GM21619 (cell line): ENCODE data around the gene HGS.

Experiments used
- ATAC-seq: cut with Tn5 transposase; IDR thresholded peaks from one replicate; pipeline ENCODE4 v1.9.1; 2021; ENCODE audit not compliant: unreplicated experiment

HGS gene

GRCh38 chr17:81702934-81703746, 19.3 kb downstream of the HGS start, which contains the start of gene MRPL12:
MRPL12 (plus strand) TSS chr17:81703367; CDS start chr17:81703502, 135 bp downstream.
- ATAC-seq, result peak; percentile 83

- ATAC-seq, result no peak
These were observed 20.2 kb downstream of the HGS start for GRCh38 chr17:81703747-81704654.

GRCh38 chr17:81705518-81706231, 21.9 kb downstream of the HGS start:
- no peak for ATAC-seq

DNA sequence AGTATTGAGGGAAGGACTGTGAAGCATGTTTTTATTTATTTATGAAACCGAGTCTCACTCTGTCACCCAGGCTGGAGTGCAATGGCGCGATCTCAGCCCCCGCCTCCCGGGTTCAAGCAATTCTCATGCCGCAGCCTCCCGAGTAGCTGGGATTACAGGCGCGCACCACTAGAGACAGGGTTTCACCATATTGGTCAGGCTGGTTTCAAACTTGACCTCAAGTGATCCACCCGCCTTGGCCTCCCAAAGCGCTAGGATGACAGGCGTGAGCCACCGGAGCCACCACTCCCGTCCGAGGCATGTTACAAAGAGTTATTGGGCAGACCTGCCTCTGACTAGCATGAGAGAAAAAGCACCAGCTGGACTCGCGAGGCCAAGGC, 22.4 kb downstream of the HGS start:
- no peak for ATAC-seq

- ATAC-seq, result no peak
These were observed 23.2 kb downstream of the HGS start for GRCh38 chr17:81706757-81707624.

DNA sequence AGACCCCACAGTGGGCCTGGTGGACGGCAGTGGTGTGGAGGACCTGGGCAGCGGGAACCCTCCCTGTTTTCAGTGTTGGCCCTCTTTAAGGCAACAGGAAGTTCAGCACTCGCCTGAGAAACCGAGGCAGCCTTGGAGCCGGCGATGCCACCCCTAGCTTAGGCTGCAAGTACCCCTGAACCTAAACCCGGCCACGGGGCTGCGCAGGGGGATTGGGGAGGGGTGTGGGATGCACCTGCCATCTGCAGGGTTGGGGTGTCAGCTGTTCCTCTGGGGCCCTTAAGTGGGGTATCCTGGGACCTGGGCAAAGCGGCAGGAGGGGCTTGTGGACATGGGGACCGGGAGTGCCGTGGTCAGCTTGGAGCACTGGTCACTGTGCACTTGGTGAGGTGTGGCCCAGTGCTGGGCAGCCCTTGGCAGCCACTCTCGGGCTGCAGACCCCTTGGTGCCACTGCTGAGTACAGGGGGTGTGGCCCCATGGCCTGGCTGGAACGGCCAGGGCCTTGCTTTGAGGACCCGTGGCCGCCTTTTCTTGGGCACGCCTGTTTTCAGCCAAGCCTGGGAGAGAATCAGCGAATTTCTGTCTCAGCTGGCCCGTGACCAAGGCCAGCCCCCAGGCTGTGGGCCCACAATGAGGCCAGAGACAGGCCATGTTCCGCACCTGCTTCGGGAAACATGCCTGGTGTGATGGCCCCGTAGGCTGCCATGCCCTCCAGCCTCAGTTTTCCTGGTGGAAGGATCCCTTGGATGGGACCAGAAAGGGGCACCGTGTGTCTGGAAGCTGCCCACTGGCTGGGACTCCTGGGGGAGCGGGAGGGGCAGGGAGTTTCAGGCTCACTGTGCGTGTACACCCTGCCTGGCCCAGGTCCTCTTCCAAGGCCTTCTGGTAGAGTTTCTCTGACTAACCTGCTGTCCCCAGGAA, 24.2 kb downstream of the HGS start:
- ATAC-seq, result no peak

DNA sequence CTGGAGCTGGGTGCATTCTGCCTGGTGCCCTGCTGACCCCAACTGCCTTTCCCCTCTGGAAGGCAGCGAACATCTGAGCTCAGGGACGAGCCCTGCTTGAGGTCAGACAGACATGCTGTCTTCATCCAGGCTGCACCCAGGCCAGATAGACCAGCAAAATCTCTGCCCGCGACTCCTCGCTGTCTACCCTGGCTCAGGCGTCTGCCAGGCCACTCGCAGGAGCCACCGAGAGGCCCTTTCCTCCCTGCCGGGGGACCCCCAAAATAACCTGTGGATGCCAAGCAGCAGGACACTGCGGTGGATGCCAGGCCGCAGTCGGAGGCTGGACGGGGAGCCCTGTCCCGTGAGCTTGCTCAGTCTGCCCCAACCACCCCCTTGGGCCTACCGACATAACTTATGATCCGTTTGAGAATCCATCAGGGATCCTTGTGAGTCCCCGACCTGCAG, 25.0 kb downstream of the HGS start:
- ATAC-seq, result no peak

GRCh38 chr17:81710514-81711308, 26.9 kb downstream of the HGS start:
- no peak for ATAC-seq

DNA sequence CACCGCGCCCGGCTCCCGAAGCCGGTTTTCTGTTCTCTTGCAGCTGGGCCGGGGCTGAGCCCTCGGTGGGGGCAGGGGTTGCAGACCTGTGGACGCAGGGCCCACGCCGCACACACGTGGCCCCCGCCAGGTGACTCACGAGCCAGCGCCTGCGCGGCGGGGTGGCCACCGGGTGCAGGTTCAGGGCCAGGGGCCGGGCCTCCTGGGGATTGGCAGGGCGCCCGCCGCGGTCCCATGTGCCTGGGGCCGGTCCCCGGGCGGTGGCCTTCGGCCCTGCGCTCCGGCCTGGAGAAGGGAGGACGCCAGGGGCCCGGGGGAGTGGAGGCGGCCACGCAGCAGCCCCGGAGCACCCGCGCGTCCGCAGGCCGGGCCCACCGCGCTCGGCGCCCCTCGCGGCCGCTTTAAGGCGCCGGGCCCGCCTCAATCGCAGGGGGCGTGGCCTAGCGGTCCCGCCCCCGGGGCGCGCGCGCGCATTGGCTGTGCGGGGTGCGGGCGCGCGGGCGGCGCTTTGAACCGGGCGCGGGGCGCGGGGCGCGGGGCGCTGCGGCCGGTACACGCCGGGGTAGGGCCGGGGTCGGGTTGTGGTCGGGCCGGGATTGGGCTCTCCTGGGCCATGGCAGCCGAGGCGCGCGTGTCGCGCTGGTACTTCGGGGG, 28.1 kb downstream of the HGS start, which contains the start of gene SLC25A10:
Gene SLC25A10 (plus strand): TSS at position 471 of the 654 bp plus-strand sequence. CDS start 143 bp downstream, at position 614.
- ATAC-seq, result peak; percentile 65

DNA sequence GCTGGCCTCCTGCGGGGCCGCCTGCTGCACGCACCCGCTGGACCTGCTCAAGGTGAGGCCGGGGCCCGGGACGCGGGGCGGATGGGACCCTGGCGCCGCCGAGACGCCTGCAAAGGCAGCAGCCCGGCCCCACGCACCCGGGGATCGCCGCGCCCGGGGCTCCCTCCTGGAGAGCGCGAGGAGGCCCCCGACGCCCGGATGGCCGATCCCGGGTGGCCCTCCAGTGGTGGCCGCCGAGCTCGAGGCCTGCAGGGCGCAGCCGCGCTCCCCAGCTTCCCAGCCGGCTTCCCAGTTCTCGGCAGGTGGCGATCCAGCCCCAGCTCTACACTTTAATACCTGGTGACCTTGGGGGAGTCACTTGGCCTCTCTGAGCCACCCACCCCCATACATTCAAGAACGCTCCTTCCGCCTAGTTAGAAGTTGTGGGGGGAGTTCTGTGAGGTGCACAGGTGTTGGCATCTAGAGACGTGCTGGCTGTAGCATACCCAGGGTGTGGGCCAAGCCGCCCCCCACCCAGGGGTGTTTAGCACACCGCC, 28.7 kb downstream of the HGS start:
- peak; percentile 14 for ATAC-seq

GRCh38 chr17:81713004-81713555, 29.3 kb downstream of the HGS start:
- ATAC-seq, result no peak

GRCh38 chr17:81713556-81714411, 30.0 kb downstream of the HGS start:
- no peak for ATAC-seq

DNA sequence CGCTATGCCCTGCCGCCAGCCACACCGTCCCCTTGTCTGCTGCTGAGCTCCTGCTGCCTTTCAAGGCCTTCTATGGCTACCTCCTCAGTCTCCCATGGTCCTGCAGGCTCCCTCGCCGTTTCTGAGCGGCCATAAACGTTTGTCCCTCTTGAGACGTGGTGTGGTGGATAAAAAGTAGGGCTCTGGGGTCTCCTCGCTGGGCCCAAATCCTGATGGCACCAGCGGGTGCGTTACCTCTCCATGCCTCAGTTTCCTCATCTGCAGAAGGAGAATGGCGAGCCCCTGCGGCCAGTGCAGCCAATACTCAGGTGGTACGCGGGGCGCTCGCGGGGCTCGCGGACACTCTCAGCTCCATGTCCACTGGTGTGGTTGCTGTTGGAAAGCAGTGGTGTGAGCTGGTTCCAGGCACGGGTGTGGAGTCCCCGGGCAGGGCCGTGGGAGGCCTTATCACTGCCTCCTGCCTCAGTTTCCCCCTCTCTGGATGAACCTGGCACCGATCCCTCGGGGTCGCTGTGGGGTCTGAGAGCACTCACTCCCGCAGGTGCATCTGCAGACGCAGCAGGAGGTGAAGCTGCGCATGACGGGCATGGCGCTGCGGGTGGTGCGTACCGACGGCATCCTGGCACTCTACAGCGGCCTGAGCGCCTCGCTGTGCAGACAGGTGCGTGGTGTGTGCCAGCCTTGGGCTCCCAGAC, 30.7 kb downstream of the HGS start:
- no peak for ATAC-seq

DNA sequence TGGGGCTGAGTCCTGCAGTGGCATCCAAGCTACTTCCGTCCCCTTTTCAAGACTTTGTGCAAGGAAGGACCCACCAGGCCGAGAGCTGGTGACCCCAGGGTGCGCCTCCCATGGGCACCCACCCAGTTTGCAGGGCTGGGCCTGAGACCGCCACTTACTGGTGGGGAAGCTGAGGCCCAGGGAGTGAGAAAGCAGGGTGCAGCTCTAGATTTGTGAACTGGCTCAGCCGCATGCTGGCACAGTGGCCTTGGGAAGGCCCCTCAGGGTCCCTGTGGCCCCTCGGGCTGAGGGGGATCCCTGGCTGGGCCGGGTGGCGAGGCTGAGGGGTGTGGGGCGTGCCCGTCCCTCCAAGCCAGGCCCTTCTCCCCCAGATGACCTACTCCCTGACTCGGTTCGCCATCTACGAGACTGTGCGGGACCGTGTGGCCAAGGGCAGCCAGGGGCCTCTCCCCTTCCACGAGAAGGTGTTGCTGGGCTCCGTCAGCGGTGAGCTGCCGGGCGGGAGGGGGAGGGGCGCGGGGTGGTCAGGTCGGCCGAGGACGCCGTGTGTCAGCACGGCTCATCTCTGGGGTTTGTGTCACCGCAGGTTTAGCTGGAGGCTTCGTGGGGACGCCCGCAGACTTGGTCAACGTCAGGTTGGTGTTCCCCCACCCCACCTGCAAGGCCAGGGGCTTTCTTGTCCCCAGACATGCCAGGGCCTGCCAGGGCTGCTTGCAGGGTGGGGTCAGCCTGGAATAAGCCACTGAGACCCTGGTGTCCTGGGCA, 31.5 kb downstream of the HGS start:
- no peak for ATAC-seq
